Measurements from ENCODE around the gene SNX10.

DNA sequence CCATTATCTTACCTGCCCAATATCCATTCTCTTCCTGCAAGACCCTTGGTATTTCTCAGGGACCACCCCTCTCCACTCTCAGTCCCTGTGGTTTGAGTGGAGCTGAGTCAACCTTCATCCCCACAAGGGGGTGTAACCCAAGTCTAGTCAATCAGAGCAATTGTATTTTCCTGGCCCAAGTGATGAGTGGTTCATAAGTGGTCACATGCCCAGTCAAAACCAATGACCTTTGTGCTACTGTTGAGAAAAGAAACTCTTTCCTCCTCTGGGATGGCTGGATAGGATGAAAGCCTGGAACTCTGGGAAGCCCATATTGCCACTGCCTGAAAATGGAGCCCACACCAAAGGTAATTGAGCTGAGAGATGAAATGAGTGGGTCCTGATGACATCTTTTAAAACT, 93.6 kb downstream of the SNX10 start:
- TF ChIP-seq, protein P1, sequence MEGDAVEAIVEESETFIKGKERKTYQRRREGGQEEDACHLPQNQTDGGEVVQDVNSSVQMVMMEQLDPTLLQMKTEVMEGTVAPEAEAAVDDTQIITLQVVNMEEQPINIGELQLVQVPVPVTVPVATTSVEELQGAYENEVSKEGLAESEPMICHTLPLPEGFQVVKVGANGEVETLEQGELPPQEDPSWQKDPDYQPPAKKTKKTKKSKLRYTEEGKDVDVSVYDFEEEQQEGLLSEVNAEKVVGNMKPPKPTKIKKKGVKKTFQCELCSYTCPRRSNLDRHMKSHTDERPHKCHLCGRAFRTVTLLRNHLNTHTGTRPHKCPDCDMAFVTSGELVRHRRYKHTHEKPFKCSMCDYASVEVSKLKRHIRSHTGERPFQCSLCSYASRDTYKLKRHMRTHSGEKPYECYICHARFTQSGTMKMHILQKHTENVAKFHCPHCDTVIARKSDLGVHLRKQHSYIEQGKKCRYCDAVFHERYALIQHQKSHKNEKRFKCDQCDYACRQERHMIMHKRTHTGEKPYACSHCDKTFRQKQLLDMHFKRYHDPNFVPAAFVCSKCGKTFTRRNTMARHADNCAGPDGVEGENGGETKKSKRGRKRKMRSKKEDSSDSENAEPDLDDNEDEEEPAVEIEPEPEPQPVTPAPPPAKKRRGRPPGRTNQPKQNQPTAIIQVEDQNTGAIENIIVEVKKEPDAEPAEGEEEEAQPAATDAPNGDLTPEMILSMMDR (IDR thresholded peaks at IDR 0.05) = no peak
- no peak for TF ChIP-seq POLR2A (IDR thresholded peaks at IDR 0.05)
